IMR-90 (cell line): ENCODE measurements around the gene LLPH. TPM values are rescaled to one million over a fixed set of nuclear protein-coding genes. Genes with fewer than 3 reads are reported as not detected.

Experiments
- ATAC-seq: fragments of 200-7000 bp; cut with Tn5 transposase; 2 replicates; pipeline ENCODE4 v1.9.1; 2020; ENCODE audit warnings: low read depth, mild to moderate bottlenecking, moderate library complexity
- BruUV-seq: library from RNA; stranded (reverse); fragments of 400-500 nt; replicated peaks from 2 replicates; lab custom pipeline; 2021; lab: Mats Ljungman, UMichigan
- CTCF ChIA-PET: fragments of 300-600 bp; formaldehyde crosslinking; extraction: SDS; loops from one replicate; lab custom pipeline; 2021; ENCODE audit warnings: antibody characterized with exemption; lab: Yijun Ruan, JAX
- POLR2A ChIA-PET: fragments of 300-600 bp; sonication (Branson Sonifier 250); formaldehyde crosslinking; loops from one replicate; lab custom pipeline; 2022; ENCODE audit warnings: antibody characterized with exemption; ENCODE audit not compliant: unreplicated experiment; lab: Charles Lee
- DNase-seq: peaks from one replicate; pipeline ENCODE4 v3.0.0; 2013
- H2AFZ ChIP-seq: replicated peaks from 2 replicates; pipeline ENCODE3; 2013; ENCODE audit warnings: low read length, mild to moderate bottlenecking; ENCODE audit not compliant: poor library complexity
- H2AK5ac ChIP-seq: 2 replicates; pipeline ENCODE4 v1.6.1; 2013; ENCODE audit warnings: low read depth, low read length, inconsistent platforms
- H2AK9ac ChIP-seq: replicated peaks from 2 replicates; pipeline ENCODE3; 2013; ENCODE audit warnings: mild to moderate bottlenecking, low read depth, low read length, moderate library complexity; ENCODE audit not compliant: poor library complexity
- H2BK120ac ChIP-seq: 2 replicates; pipeline ENCODE4 v1.6.1; 2013; ENCODE audit warnings: low read depth, low read length, inconsistent platforms
- H2BK15ac ChIP-seq: 3 replicates; pipeline ENCODE4 v1.6.1; 2013; ENCODE audit warnings: low read depth, low read length, inconsistent platforms
- H2BK20ac ChIP-seq: 2 replicates; pipeline ENCODE4 v1.6.1; 2013; ENCODE audit warnings: low read depth, mild to moderate bottlenecking, inconsistent platforms, low read length, moderate library complexity
- H2BK5ac ChIP-seq: 2 replicates; pipeline ENCODE4 v1.6.1; 2013; ENCODE audit warnings: mild to moderate bottlenecking, low read depth, low read length, inconsistent platforms; ENCODE audit not compliant: poor library complexity, severe bottlenecking
- H3K14ac ChIP-seq: replicated peaks from 2 replicates; pipeline ENCODE4 v1.6.1; 2013; ENCODE audit warnings: low read depth, low read length, inconsistent platforms
- H3K18ac ChIP-seq: 2 replicates; pipeline ENCODE4 v1.6.1; 2013; ENCODE audit warnings: low read depth, low read length, control low read depth
- H3K23ac ChIP-seq: 2 replicates; pipeline ENCODE4 v1.6.1; 2013; ENCODE audit warnings: low read depth, low read length, inconsistent platforms
- H3K27ac ChIP-seq: 2 replicates; pipeline ENCODE4 v1.5.1; 2013; ENCODE audit warnings: mild to moderate bottlenecking, control low read depth, low read length; ENCODE audit not compliant: insufficient read depth
- H3K27me3 ChIP-seq: 2 replicates; pipeline ENCODE4 v1.6.1; 2013; ENCODE audit warnings: low read length; ENCODE audit not compliant: control insufficient read depth, insufficient read depth
- H3K36me3 ChIP-seq: 2 replicates; pipeline ENCODE4 v1.6.1; 2013; ENCODE audit warnings: low read length, mixed read lengths; ENCODE audit not compliant: control insufficient read depth, insufficient read depth
- H3K4ac ChIP-seq: 2 replicates; pipeline ENCODE4 v1.6.1; 2013; ENCODE audit warnings: low read depth, low read length, inconsistent platforms
- H3K4me1 ChIP-seq: 2 replicates; pipeline ENCODE4 v1.6.1; 2013; ENCODE audit warnings: low read length, mixed read lengths; ENCODE audit not compliant: control insufficient read depth, insufficient read depth
- H3K4me2 ChIP-seq: 2 replicates; pipeline ENCODE4 v1.6.1; 2013; ENCODE audit warnings: low read depth, mild to moderate bottlenecking, control low read depth, low read length, moderate library complexity
- H3K4me3 ChIP-seq: 2 replicates; pipeline ENCODE4 v1.5.1; 2013; ENCODE audit warnings: low read depth, mild to moderate bottlenecking, control low read depth, low read length, moderate library complexity; ENCODE audit not compliant: insufficient read depth
- H3K56ac ChIP-seq: 2 replicates; pipeline ENCODE4 v1.6.1; 2013; ENCODE audit warnings: low read length, inconsistent platforms; ENCODE audit not compliant: insufficient read depth; ENCODE audit errors: extremely low read depth
- H3K79me1 ChIP-seq, 2 experiments: 2 replicates each; pipeline ENCODE4 v1.6.1; 2013; ENCODE audit warnings: low read length in 2 of 2, inconsistent platforms in 1 of 2, low read depth in 1 of 2
- H3K9ac ChIP-seq: 2 replicates; pipeline ENCODE4 v1.6.1; 2013; ENCODE audit warnings: low read depth, low read length, control low read depth
- H3K9me1 ChIP-seq: 2 replicates; pipeline ENCODE4 v1.6.1; 2013; ENCODE audit warnings: low read length, inconsistent platforms; ENCODE audit not compliant: insufficient read depth
- H3K9me3 ChIP-seq: 2 replicates; pipeline ENCODE4 v1.6.1; 2013; ENCODE audit warnings: low read length; ENCODE audit not compliant: control insufficient read depth, insufficient read depth
- H4K20me1 ChIP-seq: 2 replicates; pipeline ENCODE4 v1.6.1; 2013; ENCODE audit warnings: low read length, inconsistent platforms; ENCODE audit not compliant: insufficient read depth
- H4K5ac ChIP-seq: 2 replicates; pipeline ENCODE4 v1.6.1; 2013; ENCODE audit warnings: mild to moderate bottlenecking, low read depth, low read length, control low read depth
- H4K8ac ChIP-seq, 2 experiments: 2 replicates each; pipeline ENCODE4 v1.6.1; 2013; ENCODE audit warnings: low read depth in 2 of 2, low read length in 2 of 2, control low read depth in 1 of 2, inconsistent platforms in 1 of 2
- H4K91ac ChIP-seq: 2 replicates; pipeline ENCODE4 v1.6.1; 2013; ENCODE audit warnings: low read depth, low read length, inconsistent platforms; ENCODE audit not compliant: insufficient read depth
- BHLHE40 ChIP-seq: fragments of 150-350 bp; IDR thresholded peaks from 2 replicates; pipeline ENCODE4 v1.6.1; 2016; ENCODE audit warnings: mild to moderate bottlenecking, low read depth, low read length
- CEBPB ChIP-seq: IDR thresholded peaks from 2 replicates; pipeline ENCODE4 v1.6.1; 2012; ENCODE audit warnings: low read depth, low read length, improper control_type of control experiment
- CHD1 ChIP-seq: IDR thresholded peaks from 2 replicates; pipeline ENCODE4 v1.6.1; 2012; ENCODE audit warnings: low read depth, low read length, improper control_type of control experiment
- FOS ChIP-seq: fragments of 150-350 bp; IDR thresholded peaks from 2 replicates; pipeline ENCODE4 v1.6.1; 2016; ENCODE audit warnings: low read depth, low read length
- MAZ ChIP-seq: IDR thresholded peaks from 2 replicates; pipeline ENCODE4 v1.6.1; 2012; ENCODE audit warnings: low read depth, mild to moderate bottlenecking, low read length, improper control_type of control experiment, moderate library complexity, borderline replicate concordance
- MXI1 ChIP-seq: IDR thresholded peaks from 2 replicates; pipeline ENCODE4 v1.6.1; 2012; ENCODE audit warnings: low read depth, mild to moderate bottlenecking, low read length, moderate library complexity, borderline replicate concordance
- NFE2L2 ChIP-seq: fragments of 150-350 bp; IDR thresholded peaks from 2 replicates; pipeline ENCODE4 v1.6.1; 2016; ENCODE audit warnings: low read depth, mild to moderate bottlenecking, low read length
- POLR2A ChIP-seq: IDR thresholded peaks from 2 replicates; pipeline ENCODE4 v1.6.1; 2012; ENCODE audit warnings: mild to moderate bottlenecking, low read depth, low read length
- RFX5 ChIP-seq: IDR thresholded peaks from 2 replicates; pipeline ENCODE4 v1.8.0; 2012; ENCODE audit warnings: low read depth, mild to moderate bottlenecking, low read length, moderate library complexity
- SMC3 ChIP-seq: fragments of 150-350 bp; IDR thresholded peaks from 2 replicates; pipeline ENCODE4 v1.6.1; 2016; ENCODE audit warnings: low read depth, mild to moderate bottlenecking, antibody characterized with exemption, low read length, moderate library complexity
- WGBS, 2 experiments: methylation state at CpG; one replicate each; pipeline versions ENCODE4 v1.1.5 to v1.1.7; 2013; ENCODE audit warnings: missing lambda C conversion rate in 2 of 2; ENCODE audit not compliant: insufficient read length in 1 of 2; ENCODE audit errors: extremely low coverage in 2 of 2; 5-methylcytosine and 5-hydroxymethylcytosine counted together
- dilution Hi-C: fragments of 300-500 bp; cut with HindIII; formaldehyde crosslinking; loops from one replicate; pipeline ENCODE4 v1.14.3; 2018; ENCODE audit warnings: low sequenced_read_pairs; ENCODE audit not compliant: unreplicated experiment
- in situ Hi-C: fragments of 300-500 bp; cut with MboI; formaldehyde crosslinking; loops from 3 replicates; pipeline ENCODE4 v1.14.3; 2019; ENCODE audit warnings: low sequenced_read_pairs, inconsistent platforms, mixed read lengths
- intact Hi-C: fragments of 100-400 bp; cut with micrococcal nuclease; formaldehyde crosslinking; loops from 2 replicates; pipeline ENCODE4 v1.10.0; 2022
- polyA plus RNA-seq, 3 experiments: library from polyadenylated mRNA; depleted of rRNA; stranded (reverse); fragments of >200 nt; gene quantifications; 2 replicates each; pipeline ENCODE4 v1.2.3, GENCODE V29; 2012; ENCODE audit warnings: low replicate concordance in 1 of 3
- total RNA-seq: library from RNA; depleted of rRNA; stranded (reverse); fragments of >200 nt; gene quantifications from 2 replicates; pipeline ENCODE4 v1.2.3, GENCODE V29; 2012
- TF ChIP-seq, protein P1 (sequence below): fragments of 150-350 bp; IDR thresholded peaks from 2 replicates; pipeline ENCODE4 v1.6.1; 2016; ENCODE audit warnings: low read depth, mild to moderate bottlenecking, low read length, moderate library complexity, borderline replicate concordance
- TF ChIP-seq, protein P2 (sequence below): fragments of 150-350 bp; IDR thresholded peaks from 2 replicates; pipeline ENCODE4 v1.6.1; 2017; ENCODE audit warnings: mild to moderate bottlenecking, antibody characterized with exemption, low read length, low read depth

LLPH gene
- total and polyA plus RNA-seq, 2 of the 4 experiments (the other 2 are of a cell fraction): 2.7 to 17.0 TPM

DNA sequence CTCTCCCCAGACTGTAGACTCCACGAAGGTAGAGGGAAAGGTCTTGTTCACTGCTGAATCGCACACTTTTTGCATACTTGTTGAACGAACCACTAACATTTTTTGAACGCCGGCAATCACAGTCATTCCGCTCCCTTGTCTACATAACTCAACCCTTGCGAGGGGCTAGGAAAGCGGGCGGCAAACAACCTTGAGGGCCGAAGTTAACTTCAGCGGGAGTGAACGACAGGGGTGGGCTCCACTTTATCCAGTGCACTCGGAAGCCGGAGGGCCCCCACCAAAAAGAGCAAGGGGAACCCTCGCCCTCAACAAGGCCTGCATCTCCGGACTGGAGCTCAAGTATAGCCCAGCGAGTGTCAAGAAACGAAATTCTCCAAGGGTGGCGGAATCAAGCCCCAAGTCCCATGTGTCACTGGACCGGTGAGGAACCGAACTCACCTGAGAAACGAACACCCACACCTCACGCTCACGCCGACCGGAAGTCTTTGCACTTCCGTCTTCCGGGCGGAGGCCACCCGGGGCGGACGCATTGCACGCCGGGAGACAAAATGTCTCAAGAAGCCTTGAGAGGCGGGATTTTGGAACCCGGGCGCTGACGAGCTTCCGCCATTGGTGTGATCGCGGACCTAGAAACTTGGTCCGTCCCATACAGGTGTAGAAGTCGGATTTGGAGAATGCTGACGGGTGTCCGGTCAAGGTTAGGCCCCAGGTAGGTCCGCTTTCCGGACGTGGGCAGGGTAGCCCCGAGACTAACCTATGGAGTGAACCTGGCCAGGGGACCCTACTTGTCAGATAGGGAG is at the start of gene LLPH (continued):
- TF ChIP-seq NFE2L2: no peak

DNA sequence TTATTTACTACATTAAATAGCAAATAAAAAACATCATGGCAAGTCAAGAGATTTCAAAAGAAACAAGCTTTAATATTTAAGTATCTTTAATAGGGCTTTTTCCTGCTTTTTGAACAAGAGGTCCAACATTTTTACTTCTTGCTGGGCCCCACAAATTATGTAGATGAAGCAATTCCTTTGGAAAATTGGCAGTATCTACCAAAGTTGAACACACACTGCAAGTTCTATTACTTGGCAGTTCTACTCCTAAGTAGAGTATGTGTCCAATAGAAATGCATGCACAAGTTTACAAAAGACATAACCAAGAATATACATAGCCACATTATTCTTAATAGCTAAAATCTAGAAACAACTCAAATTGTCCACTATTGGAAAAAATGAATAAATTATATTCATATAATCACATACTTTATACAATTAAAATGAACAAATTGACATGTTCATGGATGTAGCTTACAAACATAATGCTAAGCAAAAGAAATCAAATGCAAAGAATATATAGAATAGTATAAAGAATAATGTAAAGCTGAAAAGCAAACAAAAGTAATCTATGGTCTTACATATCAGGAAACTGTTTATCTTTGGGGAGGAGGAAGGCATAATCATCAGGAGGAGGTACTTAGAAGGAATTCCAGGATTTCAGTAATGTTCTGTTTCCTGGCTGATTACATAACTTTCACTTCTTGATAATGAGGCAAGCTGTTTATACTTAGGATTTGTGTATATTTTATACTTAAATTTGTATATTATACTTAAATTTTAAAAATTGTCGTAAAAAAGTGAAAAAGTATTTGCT is 45.8 kb upstream of the LLPH start:
- no peaks in the 10 kb centered on the region for H3K4me1 ChIP-seq
- no peak overlapping the region for H2BK120ac ChIP-seq
- no peak overlapping the region for H2AFZ ChIP-seq
- ChIA-PET CTCF (interaction anchor here (0.6 to 1.3 kb wide), 4 partner anchors 145 to 911 kb away, joined by 3 to 6 read pairs (median 3); no protein-coding TSS in a partner anchor), POLR2A (no interaction called here)
- no CpG with 5 or more reads among the region's 1 CpG for WGBS, 2 experiments
- no peak overlapping the region for H3K4me3 ChIP-seq
- no TSS peak for BruUV-seq
- no peak overlapping the region for H2BK5ac ChIP-seq
- in situ Hi-C loops (no loop called here), intact Hi-C loops (no loop called here), dilution Hi-C loops (no loop called here)
- no peak overlapping the region for H2AK5ac ChIP-seq
- H3K56ac ChIP-seq: no peak overlapping the region
- no peaks in the 10 kb centered on the region for H4K20me1 ChIP-seq
- no peak overlapping the region for H3K4ac ChIP-seq
- no peaks in the 10 kb centered on the region for H3K79me1 ChIP-seq
- H4K91ac ChIP-seq: no peak overlapping the region
- H2BK20ac ChIP-seq: no peak overlapping the region
- no peak overlapping the region for H3K23ac ChIP-seq
- no peak overlapping the region for H2BK15ac ChIP-seq
- H3K4me2 ChIP-seq: no peak overlapping the region
- no peak overlapping the region for H3K27ac ChIP-seq
- H4K5ac ChIP-seq: no peak overlapping the region
- no peak overlapping the region for H3K9ac ChIP-seq
- H2AK9ac ChIP-seq: no peak overlapping the region
- no peaks in the 10 kb centered on the region for H3K36me3 ChIP-seq
- H3K9me3 ChIP-seq: no peaks in the 10 kb centered on the region
- H3K18ac ChIP-seq: no peak overlapping the region
- H4K8ac ChIP-seq: no peak overlapping the region
- DNase-seq (peak; percentile 28), ATAC-seq (peak; percentile 78)
- no peaks in the 10 kb centered on the region for H3K9me1 ChIP-seq
- H3K27me3 ChIP-seq: peaks cover 9% of the 10 kb centered on the region
- H3K14ac ChIP-seq: no peak overlapping the region
- TF ChIP-seq CHD1: no peak
- TF ChIP-seq MXI1: no peak
- TF ChIP-seq BHLHE40: no peak
- TF ChIP-seq, protein P1, sequence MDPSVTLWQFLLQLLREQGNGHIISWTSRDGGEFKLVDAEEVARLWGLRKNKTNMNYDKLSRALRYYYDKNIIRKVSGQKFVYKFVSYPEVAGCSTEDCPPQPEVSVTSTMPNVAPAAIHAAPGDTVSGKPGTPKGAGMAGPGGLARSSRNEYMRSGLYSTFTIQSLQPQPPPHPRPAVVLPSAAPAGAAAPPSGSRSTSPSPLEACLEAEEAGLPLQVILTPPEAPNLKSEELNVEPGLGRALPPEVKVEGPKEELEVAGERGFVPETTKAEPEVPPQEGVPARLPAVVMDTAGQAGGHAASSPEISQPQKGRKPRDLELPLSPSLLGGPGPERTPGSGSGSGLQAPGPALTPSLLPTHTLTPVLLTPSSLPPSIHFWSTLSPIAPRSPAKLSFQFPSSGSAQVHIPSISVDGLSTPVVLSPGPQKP: no peak
- no peak for TF ChIP-seq FOS
- no peak for TF ChIP-seq POLR2A
- no peak for TF ChIP-seq NFE2L2
- TF ChIP-seq MAZ: no peak
- TF ChIP-seq RFX5: no peak
- TF ChIP-seq CEBPB: no peak
- no peak for TF ChIP-seq SMC3
- TF ChIP-seq, protein P2, sequence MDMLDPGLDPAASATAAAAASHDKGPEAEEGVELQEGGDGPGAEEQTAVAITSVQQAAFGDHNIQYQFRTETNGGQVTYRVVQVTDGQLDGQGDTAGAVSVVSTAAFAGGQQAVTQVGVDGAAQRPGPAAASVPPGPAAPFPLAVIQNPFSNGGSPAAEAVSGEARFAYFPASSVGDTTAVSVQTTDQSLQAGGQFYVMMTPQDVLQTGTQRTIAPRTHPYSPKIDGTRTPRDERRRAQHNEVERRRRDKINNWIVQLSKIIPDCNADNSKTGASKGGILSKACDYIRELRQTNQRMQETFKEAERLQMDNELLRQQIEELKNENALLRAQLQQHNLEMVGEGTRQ: no peak
